H1 (cell line): ENCODE results near the gene KMT2A. TPM values are rescaled to one million over a fixed set of nuclear protein-coding genes. Genes with fewer than 3 reads are reported as not detected.

Experiments used
- CTCF ChIA-PET: fragments of 300-600 bp; sonication (Branson Sonifier 250); formaldehyde crosslinking; loops from one replicate; lab custom pipeline; 2021; ENCODE audit not compliant: partially characterized antibody; lab: Charles Lee
- POLR2A ChIA-PET: fragments of 300-600 bp; sonication (Branson Sonifier 250); formaldehyde crosslinking; loops from one replicate; lab custom pipeline; 2021; ENCODE audit warnings: inconsistent platforms; ENCODE audit not compliant: partially characterized antibody; lab: Charles Lee
- DNase-seq, 2 experiments: peaks; one replicate each; pipeline versions ENCODE4 v3.0.0 to v3.0.0-alpha.2; 2010 to 2022; ENCODE audit warnings: low spot score in 2 of 2, low read depth in 1 of 2, mixed read lengths in 1 of 2
- FAIRE-seq: peaks from 2 replicates; lab custom pipeline; 2011; peaks lifted over from hg19 to GRCh38; lab: Jason Lieb, UNC
- H2AFZ ChIP-seq: 2 replicates; pipeline ENCODE4 v1.8.1; 2012; ENCODE audit warnings: low read length, inconsistent platforms
- H2AK5ac ChIP-seq: 2 replicates; pipeline ENCODE4 v1.6.1; 2013; ENCODE audit warnings: low read depth, low read length
- H2BK120ac ChIP-seq: replicated peaks from 2 replicates; pipeline ENCODE3; 2013; ENCODE audit warnings: low read depth, low read length, inconsistent platforms
- H2BK12ac ChIP-seq: 2 replicates; pipeline ENCODE4 v1.6.1; 2013; ENCODE audit warnings: low read depth, low read length
- H2BK15ac ChIP-seq: 2 replicates; pipeline ENCODE4 v1.6.1; 2013; ENCODE audit warnings: low read length
- H2BK20ac ChIP-seq: 2 replicates; pipeline ENCODE4 v1.6.1; 2013; ENCODE audit warnings: low read length
- H2BK5ac ChIP-seq: 2 replicates; pipeline ENCODE4 v1.6.1; 2013; ENCODE audit warnings: low read depth, low read length
- H3K14ac ChIP-seq: 2 replicates; pipeline ENCODE4 v1.6.1; 2013; ENCODE audit warnings: inconsistent platforms; ENCODE audit not compliant: insufficient read length
- H3K18ac ChIP-seq: 2 replicates; pipeline ENCODE4 v1.6.1; 2013; ENCODE audit warnings: low read length; ENCODE audit errors: extremely low read depth
- H3K23ac ChIP-seq: 2 replicates; pipeline ENCODE4 v1.6.1; 2013; ENCODE audit warnings: inconsistent platforms; ENCODE audit not compliant: insufficient read length
- H3K23me2 ChIP-seq: 2 replicates; pipeline ENCODE4 v1.6.1; 2013; ENCODE audit warnings: low read depth, low read length
- H3K27ac ChIP-seq: 2 replicates; pipeline ENCODE4 v1.6.1; 2011; ENCODE audit warnings: low read depth, low read length, inconsistent platforms
- H3K27me3 ChIP-seq, 4 experiments: replicated peaks in 1 of 4; 1 replicate in 1 of 4; 2 replicates in 3 of 4; pipeline versions ENCODE4 v1.6.1 to v1.8.1; 2011 to 2013; ENCODE audit warnings: low read length in 3 of 4, mild to moderate bottlenecking in 3 of 4, inconsistent platforms in 2 of 4, mixed read lengths in 2 of 4, moderate library complexity in 1 of 4; ENCODE audit not compliant: control insufficient read depth in 3 of 4, insufficient read depth in 3 of 4; ENCODE audit errors: extremely low read depth in 1 of 4
- H3K36me3 ChIP-seq, 4 experiments: 2 replicates each; pipeline versions ENCODE4 v1.6.1 to v1.8.1; 2011 to 2013; ENCODE audit warnings: mild to moderate bottlenecking in 4 of 4, low read length in 3 of 4, moderate library complexity in 2 of 4, control low read depth in 1 of 4, inconsistent platforms in 1 of 4; ENCODE audit not compliant: insufficient read depth in 4 of 4, control insufficient read depth in 2 of 4
- H3K4ac ChIP-seq: replicated peaks from 2 replicates; pipeline ENCODE3; 2013; ENCODE audit warnings: low read length, low read depth, mixed read lengths, inconsistent platforms; ENCODE audit not compliant: insufficient read length
- H3K4me1 ChIP-seq, 4 experiments: replicated peaks in 1 of 4; 1 replicate in 1 of 4; 2 replicates in 3 of 4; pipeline versions ENCODE4 v1.6.1 to v1.8.1; 2011 to 2013; ENCODE audit warnings: low read length in 3 of 4, inconsistent platforms in 2 of 4, mixed read lengths in 1 of 4; ENCODE audit not compliant: insufficient read depth in 4 of 4, control insufficient read depth in 3 of 4
- H3K4me2 ChIP-seq, 2 experiments: 2 replicates each; pipeline versions ENCODE4 v1.6.1 to v1.8.1; 2011 to 2013; ENCODE audit warnings: low read depth in 2 of 2, low read length in 2 of 2, control low read depth in 1 of 2, inconsistent platforms in 1 of 2, mild to moderate bottlenecking in 1 of 2; ENCODE audit not compliant: insufficient read depth in 1 of 2
- H3K4me3 ChIP-seq, 4 experiments: fragments of 200-600, 300-600 bp in 1 of 4; sonication (generic), shearing (Covaris generic), sonication (Bioruptor Twin) in 1 of 4; 2 replicates each; pipeline versions ENCODE4 v1.5.1 to v1.8.1; 2011 to 2016; ENCODE audit warnings: low read length in 4 of 4, low read depth in 3 of 4, control low read depth in 2 of 4, inconsistent platforms in 2 of 4, mild to moderate bottlenecking in 2 of 4, mixed read lengths in 1 of 4, moderate library complexity in 1 of 4; ENCODE audit not compliant: insufficient read depth in 2 of 4; ENCODE audit errors: extremely low read depth in 1 of 4
- H3K56ac ChIP-seq: replicated peaks from 2 replicates; pipeline ENCODE3; 2013; ENCODE audit warnings: low read depth, mild to moderate bottlenecking, mixed read lengths, low read length, inconsistent platforms; ENCODE audit not compliant: insufficient read length
- H3K79me1 ChIP-seq: 2 replicates; pipeline ENCODE4 v1.6.1; 2013; ENCODE audit warnings: low read depth, low read length, control low read depth
- H3K79me2 ChIP-seq, 2 experiments: 2 replicates each; pipeline versions ENCODE4 v1.6.1 to v1.8.1; 2012 to 2013; ENCODE audit warnings: low read length in 2 of 2, mild to moderate bottlenecking in 2 of 2, inconsistent platforms in 1 of 2; ENCODE audit not compliant: insufficient read depth in 2 of 2, control insufficient read depth in 1 of 2
- H3K9ac ChIP-seq, 4 experiments: replicated peaks in 1 of 4; 1 replicate in 1 of 4; 2 replicates in 3 of 4; pipeline versions ENCODE4 v1.6.1 to v1.8.1; 2011 to 2013; ENCODE audit warnings: low read depth in 3 of 4, low read length in 3 of 4, control low read depth in 2 of 4, mild to moderate bottlenecking in 2 of 4, moderate library complexity in 2 of 4, inconsistent platforms in 1 of 4; ENCODE audit errors: extremely low read depth in 1 of 4
- H3K9me3 ChIP-seq, 2 experiments: 2 replicates each; pipeline versions ENCODE4 v1.6.1 to v1.8.1; 2012 to 2013; ENCODE audit warnings: mild to moderate bottlenecking in 2 of 2, moderate library complexity in 2 of 2, control low read depth in 1 of 2, inconsistent platforms in 1 of 2, low read depth in 1 of 2, low read length in 1 of 2, mixed read lengths in 1 of 2; ENCODE audit not compliant: insufficient read depth in 2 of 2
- H4K20me1 ChIP-seq, 2 experiments: replicated peaks in 1 of 2; 2 replicates each; pipeline versions ENCODE3 to v1.8.1; 2011 to 2013; ENCODE audit warnings: inconsistent platforms in 2 of 2, low read length in 2 of 2, mild to moderate bottlenecking in 1 of 2; ENCODE audit not compliant: insufficient read depth in 2 of 2, control insufficient read depth in 1 of 2
- H4K5ac ChIP-seq: 2 replicates; pipeline ENCODE4 v1.6.1; 2013; ENCODE audit warnings: low read length, low read depth, mixed read lengths, inconsistent platforms; ENCODE audit not compliant: insufficient read length
- H4K8ac ChIP-seq: 2 replicates; pipeline ENCODE4 v1.8.0; 2013; ENCODE audit warnings: mild to moderate bottlenecking, moderate library complexity, low read length, inconsistent platforms; ENCODE audit not compliant: insufficient read depth; ENCODE audit errors: extremely low read depth
- H4K91ac ChIP-seq: replicated peaks from 2 replicates; pipeline ENCODE3; 2013; ENCODE audit warnings: low read length, mixed read lengths, inconsistent platforms; ENCODE audit not compliant: insufficient read length
- BRCA1 ChIP-seq: IDR thresholded peaks from 2 replicates; pipeline ENCODE4 v1.6.1; 2012; ENCODE audit warnings: low read depth, low read length, improper control_type of control experiment
- CBX8 ChIP-seq: fragments of 300-800, 300-1000 bp; sonication (generic); IDR thresholded peaks from 2 replicates; pipeline ENCODE4 v1.7.1; 2016; ENCODE audit warnings: low read depth, low read length, borderline replicate concordance
- CTBP2 ChIP-seq: IDR thresholded peaks from 2 replicates; pipeline ENCODE4 v1.7.0; 2011; ENCODE audit warnings: borderline replicate concordance, mild to moderate bottlenecking, moderate library complexity, mixed read lengths, low read length; ENCODE audit not compliant: insufficient read depth, insufficient read length
- EP300 ChIP-seq, 2 experiments: IDR thresholded peaks; 1 replicate in 1 of 2; 2 replicates in 1 of 2; pipeline ENCODE4 v1.6.1; 2011 to 2012; ENCODE audit warnings: low read depth in 2 of 2, low read length in 2 of 2, mild to moderate bottlenecking in 2 of 2, borderline replicate concordance in 1 of 2, inconsistent platforms in 1 of 2, moderate library complexity in 1 of 2
- EZH2 ChIP-seq: fragments of 200-600 bp; sonication (generic); IDR thresholded peaks from 2 replicates; pipeline ENCODE4 v1.7.1; 2012; ENCODE audit warnings: low read depth, mild to moderate bottlenecking, moderate library complexity, low read length, inconsistent platforms; ENCODE audit not compliant: severe bottlenecking
- HDAC2 ChIP-seq, 2 experiments: fragments of 300-600 bp in 1 of 2; sonication (generic) in 1 of 2; IDR thresholded peaks; 2 replicates each; pipeline ENCODE4 v1.6.1; 2011 to 2012; ENCODE audit warnings: low read depth in 2 of 2, low read length in 2 of 2, mild to moderate bottlenecking in 2 of 2, moderate library complexity in 2 of 2, borderline replicate concordance in 1 of 2, inconsistent platforms in 1 of 2
- JUND ChIP-seq: IDR thresholded peaks from 2 replicates; pipeline ENCODE4 v1.6.1; 2011; ENCODE audit warnings: mild to moderate bottlenecking, improper control_type of control experiment, low read length
- KDM1A ChIP-seq: fragments of 200-600, 300-600 bp; sonication (generic); IDR thresholded peaks from 2 replicates; pipeline ENCODE4 v1.7.1; 2016; ENCODE audit warnings: mild to moderate bottlenecking, low read length, borderline replicate concordance
- POU5F1 ChIP-seq: IDR thresholded peaks from 2 replicates; pipeline ENCODE4 v1.6.1; 2011; ENCODE audit warnings: low read depth, mild to moderate bottlenecking, low read length, moderate library complexity
- SIX5 ChIP-seq: IDR thresholded peaks from 2 replicates; pipeline ENCODE4 v1.6.1; 2011; ENCODE audit warnings: mild to moderate bottlenecking, low read depth, low read length
- SP2 ChIP-seq: IDR thresholded peaks from 2 replicates; pipeline ENCODE4 v1.6.1; 2012; ENCODE audit warnings: mild to moderate bottlenecking, low read length, inconsistent platforms
- SP4 ChIP-seq: IDR thresholded peaks from 2 replicates; pipeline ENCODE4 v1.6.1; 2012; ENCODE audit warnings: low read length, inconsistent platforms
- USF2 ChIP-seq: IDR thresholded peaks from 2 replicates; pipeline ENCODE4 v1.6.1; 2011; ENCODE audit warnings: low read length, improper control_type of control experiment
- WGBS, 2 experiments: shearing (Covaris generic) in 1 of 2; methylation state at CpG; one replicate each; pipeline versions ENCODE4 v1.1.6 to v1.1.7; 2013 to 2015; ENCODE audit warnings: low lambda C conversion rate in 2 of 2, mixed read lengths in 2 of 2, inconsistent platforms in 1 of 2, low coverage in 1 of 2, missing lambda C conversion rate in 1 of 2; ENCODE audit not compliant: insufficient replicate concordance in 2 of 2, insufficient coverage in 1 of 2, insufficient read length in 1 of 2; ENCODE audit errors: extremely low coverage in 1 of 2, missing lambda C conversion rate in 1 of 2; 5-methylcytosine and 5-hydroxymethylcytosine counted together
- polyA plus RNA-seq, 7 experiments: library from polyadenylated mRNA; depleted of rRNA in 3 of 7; stranded (reverse) in 5 of 7; unstranded in 2 of 7; fragments of >200 nt in 5 of 7; fragments of 200-250 nt in 2 of 7; gene quantifications; 1 replicate in 5 of 7; 2 replicates in 1 of 7; 4 replicates in 1 of 7; pipeline versions ENCODE4 v1.2.1 to v1.2.3, GENCODE V29; 2011 to 2013; ENCODE audit warnings: missing spikeins in 2 of 7, mixed read lengths in 2 of 7
- total RNA-seq: library from RNA; stranded (reverse); fragmentation: NEBNext Ultra II Directional; extraction: Animal tissue kit (Norgen Biotek cat#: 25700); gene quantifications from 2 replicates; pipeline ENCODE4 v1.2.1, GENCODE V29; 2021

The KMT2A gene
- total and polyA plus RNA-seq, 2 of the 8 experiments (the other 6 are each of a cell fraction or from before 2014, with no cell fraction given) = 35.9 to 62.1 TPM

- H4K20me1 ChIP-seq = no peaks in the 10 kb centered on the region
- H3K4ac ChIP-seq = no peak overlapping the region
- H3K27me3 ChIP-seq = no peaks in the 10 kb centered on the region
- peaks cover 4 to 34% (median 13%) of the 10 kb centered on the region in 4 experiments; a peak in 7 of 8 replicates for H3K36me3 ChIP-seq
- H2BK120ac ChIP-seq = no peak overlapping the region
- H3K27ac ChIP-seq = no peak overlapping the region
- no peaks in the 10 kb centered on the region for H3K79me1 ChIP-seq
- H3K4me2 ChIP-seq = no peak overlapping the region
- H2AFZ ChIP-seq = no peak overlapping the region
- no peak overlapping the region for H3K23ac ChIP-seq
- no peak overlapping the region for H2BK5ac ChIP-seq
- no peak overlapping the region for H4K91ac ChIP-seq
- peaks cover 0 to 3% (median 0%) of the 10 kb centered on the region in 4 experiments; a peak in 1 of 7 replicates for H3K4me1 ChIP-seq
- H2BK20ac ChIP-seq = no peak overlapping the region
- H3K18ac ChIP-seq = no peak overlapping the region
- H2BK12ac ChIP-seq = no peak overlapping the region
- 93% methylated on average over 6 of the region's 6 CpGs; no CpG with 5 or more reads in 1 of the 2 experiments for WGBS, 2 experiments
- DNase-seq (no peak), FAIRE-seq (no peak)
- H3K9me3 ChIP-seq = no peaks in the 10 kb centered on the region
- CTCF ChIA-PET = no interaction called here
- no peaks in the 10 kb centered on the region for H3K79me2 ChIP-seq
- H3K14ac ChIP-seq = no peak overlapping the region
- POLR2A ChIA-PET = no interaction called here
- no peak overlapping the region for H3K4me3 ChIP-seq
- H4K5ac ChIP-seq = no peak overlapping the region
- no peak overlapping the region for H3K9ac ChIP-seq
- H2AK5ac ChIP-seq = no peak overlapping the region
- H3K56ac ChIP-seq = no peak overlapping the region
- no peak overlapping the region for H4K8ac ChIP-seq
- H2BK15ac ChIP-seq = no peak overlapping the region
- peaks cover 3% of the 10 kb centered on the region for H3K23me2 ChIP-seq
- TF ChIP-seq POU5F1 = no peak
- TF ChIP-seq USF2 = no peak
- TF ChIP-seq EZH2 = no peak
- TF ChIP-seq CBX8 = no peak
- TF ChIP-seq JUND = no peak
- TF ChIP-seq HDAC2 (IDR thresholded peaks at IDR 0.05; ENCODE audit: borderline replicate concordance in 1 of 2, low read depth in 2 of 2, low read length in 2 of 2) = no peak
- TF ChIP-seq SP2 = no peak
- TF ChIP-seq SIX5 = no peak
- TF ChIP-seq EP300 (IDR thresholded peaks at IDR 0.05; ENCODE audit: borderline replicate concordance in 1 of 2, low read depth in 2 of 2, low read length in 2 of 2) = no peak
- TF ChIP-seq SP4 = no peak
- no peak for TF ChIP-seq BRCA1
- no peak for TF ChIP-seq CTBP2
- TF ChIP-seq KDM1A = no peak
Measured at GRCh38 chr11:118396097-118396501, 40.2 kb upstream of the KMT2A start.
